OCI-LY1 (cell line): ENCODE measurements around the gene CEP68.

Experiments used
- H2AFZ ChIP-seq: fragments of 200-600 bp; sonication (generic), shearing (Covaris generic); 2 replicates; pipeline ENCODE4 v1.6.0; 2014; ENCODE audit warnings: antibody characterized with exemption, mild to moderate bottlenecking, low read length
- H3F3A ChIP-seq: fragments of 200-600 bp; sonication (generic), shearing (Covaris generic); 2 replicates; pipeline ENCODE4 v1.6.0; 2014; ENCODE audit warnings: mild to moderate bottlenecking, antibody characterized with exemption, low read length, moderate library complexity; ENCODE audit not compliant: insufficient read depth
- H3K27ac ChIP-seq: fragments of 200-600 bp; sonication (generic); 2 replicates; pipeline ENCODE4 v1.5.1; 2014; ENCODE audit warnings: low read length, mixed run types, mild to moderate bottlenecking, low read depth; ENCODE audit not compliant: poor library complexity, severe bottlenecking
- H3K27me3 ChIP-seq: fragments of 200-600 bp; sonication (generic); 2 replicates; pipeline ENCODE4 v1.6.0; 2014; ENCODE audit warnings: antibody characterized with exemption, mild to moderate bottlenecking, low read length, moderate library complexity; ENCODE audit not compliant: insufficient read depth
- H3K36me3 ChIP-seq: fragments of 200-600 bp; sonication (generic); 2 replicates; pipeline ENCODE4 v1.6.1; 2014; ENCODE audit warnings: mild to moderate bottlenecking, antibody characterized with exemption, low read length, moderate library complexity, mixed read lengths; ENCODE audit not compliant: insufficient read depth
- H3K4me1 ChIP-seq: fragments of 200-600 bp; sonication (generic); 2 replicates; pipeline ENCODE4 v1.5.1; 2014; ENCODE audit warnings: mild to moderate bottlenecking, low read length, moderate library complexity; ENCODE audit not compliant: insufficient read depth, severe bottlenecking
- H3K4me2 ChIP-seq: fragments of 200-600 bp; sonication (generic), shearing (Covaris generic); 2 replicates; pipeline ENCODE4 v1.6.1; 2014; ENCODE audit warnings: low read length
- H3K4me3 ChIP-seq: fragments of 200-600 bp; sonication (generic); 2 replicates; pipeline ENCODE4 v1.5.1; 2014; ENCODE audit warnings: low read length, low read depth, mild to moderate bottlenecking, mixed read lengths; ENCODE audit not compliant: poor library complexity, severe bottlenecking
- H3K79me2 ChIP-seq: fragments of 200-600 bp; shearing (Covaris generic); 2 replicates; pipeline ENCODE4 v1.6.1; 2016; ENCODE audit warnings: mixed run types, low read length, mixed read lengths; ENCODE audit not compliant: insufficient read depth
- H3K9ac ChIP-seq: fragments of 200-600 bp; sonication (generic), shearing (Covaris generic); 2 replicates; pipeline ENCODE4 v1.6.1; 2014; ENCODE audit warnings: mild to moderate bottlenecking, low read length, mixed read lengths
- H3K9me2 ChIP-seq: fragments of 200-600 bp; sonication (generic), shearing (Covaris generic); 2 replicates; pipeline ENCODE4 v1.6.1; 2014; ENCODE audit warnings: low read depth, mild to moderate bottlenecking, low read length, mixed read lengths
- H3K9me3 ChIP-seq: fragments of 200-600 bp; shearing (Covaris generic); 2 replicates; pipeline ENCODE4 v1.6.1; 2014; ENCODE audit warnings: low read length, mixed read lengths
- H4K20me1 ChIP-seq: fragments of 200-600 bp; sonication (generic), shearing (Covaris generic); 2 replicates; pipeline ENCODE4 v1.6.0; 2016; ENCODE audit warnings: mild to moderate bottlenecking, low read length; ENCODE audit not compliant: insufficient read depth
- CTCF ChIP-seq: fragments of 200-600 bp; sonication (generic), shearing (Covaris generic); IDR thresholded peaks from 2 replicates; pipeline ENCODE4 v1.5.1; 2017; ENCODE audit warnings: mild to moderate bottlenecking, antibody characterized with exemption, low read length, moderate library complexity, mixed read lengths
- EZH2 ChIP-seq: fragments of 200-600 bp; sonication (generic), shearing (Covaris generic); IDR thresholded peaks from 2 replicates; pipeline ENCODE4 v1.8.0; 2017; ENCODE audit warnings: borderline replicate concordance, mixed run types, mild to moderate bottlenecking, antibody characterized with exemption, low read length, moderate library complexity, mixed read lengths

CEP68 gene

GRCh38 chr2:65024149-65024829 is 31.9 kb upstream of the CEP68 start:
- Histone ChIP-seq H3K36me3 (peaks cover 52% of the 10 kb centered on the region), H3K27ac (peak overlapping the region; percentile 59), H3K4me2 (no peak overlapping the region), H3K9me2 (no peaks in the 10 kb centered on the region), H3K27me3 (no peaks in the 10 kb centered on the region), H3K4me1 (peaks cover 47% of the 10 kb centered on the region), H3K9ac (no peak overlapping the region), H3K79me2 (no peaks in the 10 kb centered on the region), H3K9me3 (no peaks in the 10 kb centered on the region), H4K20me1 (no peaks in the 10 kb centered on the region), H2AFZ (no peak overlapping the region), H3F3A (no peaks in the 10 kb centered on the region), H3K4me3 (no peak overlapping the region)
- TF ChIP-seq EZH2 = no peak
- no peak for TF ChIP-seq CTCF

- TF ChIP-seq CTCF (no peak), EZH2 (no peak)
- Histone ChIP-seq H3K79me2 (no peaks in the 10 kb centered on the region), H2AFZ (no peak overlapping the region), H3K36me3 (peaks cover 40% of the 10 kb centered on the region), H3K9me2 (no peaks in the 10 kb centered on the region), H3K4me3 (no peak overlapping the region), H3F3A (peaks cover 1% of the 10 kb centered on the region), H3K4me2 (peak overlapping the region; percentile 41; the same call in 1 of the 2 replicates), H4K20me1 (no peaks in the 10 kb centered on the region), H3K4me1 (peaks cover 59% of the 10 kb centered on the region), H3K9me3 (no peaks in the 10 kb centered on the region), H3K27me3 (no peaks in the 10 kb centered on the region), H3K27ac (peak overlapping the region; percentile 100), H3K9ac (peak overlapping the region; percentile 30; the same call in 1 of the 2 replicates)
These were observed 30.6 kb upstream of the CEP68 start for GRCh38 chr2:65025453-65026123.

- H3K27ac ChIP-seq = peak overlapping the region; percentile 100
- peak overlapping the region; percentile 41; the same call in 1 of the 2 replicates for H3K4me2 ChIP-seq
- H3K79me2 ChIP-seq = no peaks in the 10 kb centered on the region
- peak overlapping the region; percentile 30; the same call in 1 of the 2 replicates for H3K9ac ChIP-seq
- H3K9me2 ChIP-seq = no peaks in the 10 kb centered on the region
- H3K4me1 ChIP-seq = peaks cover 64% of the 10 kb centered on the region
- H3K27me3 ChIP-seq = no peaks in the 10 kb centered on the region
- no peak overlapping the region for H2AFZ ChIP-seq
- no peaks in the 10 kb centered on the region for H3K9me3 ChIP-seq
- peaks cover 34% of the 10 kb centered on the region for H3K36me3 ChIP-seq
- H3F3A ChIP-seq = peaks cover 7% of the 10 kb centered on the region
- no peak overlapping the region for H3K4me3 ChIP-seq
- no peaks in the 10 kb centered on the region for H4K20me1 ChIP-seq
- TF ChIP-seq EZH2 = no peak
- TF ChIP-seq CTCF = no peak
These were observed 30.1 kb upstream of the CEP68 start for GRCh38 chr2:65026154-65026553.
